Activated CD8-positive, alpha-beta memory T cell treated with anti-CD3 and anti-CD28 coated beads, Interleukin-2, amount 50 U/mL, for 24 hours (primary cell): ENCODE data around the gene PRIMPOL.
"Not testable (repeated sequence)": the region's sequence is repeated elsewhere in the genome, so short reads cannot be mapped to it uniquely, and the experiment has no call there.

Source experiments
- DNase-seq: peaks from one replicate; pipeline ENCODE4 v3.0.0-alpha.2; 2020; ENCODE audit errors: extremely low read depth

Gene PRIMPOL, protein sequence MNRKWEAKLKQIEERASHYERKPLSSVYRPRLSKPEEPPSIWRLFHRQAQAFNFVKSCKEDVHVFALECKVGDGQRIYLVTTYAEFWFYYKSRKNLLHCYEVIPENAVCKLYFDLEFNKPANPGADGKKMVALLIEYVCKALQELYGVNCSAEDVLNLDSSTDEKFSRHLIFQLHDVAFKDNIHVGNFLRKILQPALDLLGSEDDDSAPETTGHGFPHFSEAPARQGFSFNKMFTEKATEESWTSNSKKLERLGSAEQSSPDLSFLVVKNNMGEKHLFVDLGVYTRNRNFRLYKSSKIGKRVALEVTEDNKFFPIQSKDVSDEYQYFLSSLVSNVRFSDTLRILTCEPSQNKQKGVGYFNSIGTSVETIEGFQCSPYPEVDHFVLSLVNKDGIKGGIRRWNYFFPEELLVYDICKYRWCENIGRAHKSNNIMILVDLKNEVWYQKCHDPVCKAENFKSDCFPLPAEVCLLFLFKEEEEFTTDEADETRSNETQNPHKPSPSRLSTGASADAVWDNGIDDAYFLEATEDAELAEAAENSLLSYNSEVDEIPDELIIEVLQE

DNA sequence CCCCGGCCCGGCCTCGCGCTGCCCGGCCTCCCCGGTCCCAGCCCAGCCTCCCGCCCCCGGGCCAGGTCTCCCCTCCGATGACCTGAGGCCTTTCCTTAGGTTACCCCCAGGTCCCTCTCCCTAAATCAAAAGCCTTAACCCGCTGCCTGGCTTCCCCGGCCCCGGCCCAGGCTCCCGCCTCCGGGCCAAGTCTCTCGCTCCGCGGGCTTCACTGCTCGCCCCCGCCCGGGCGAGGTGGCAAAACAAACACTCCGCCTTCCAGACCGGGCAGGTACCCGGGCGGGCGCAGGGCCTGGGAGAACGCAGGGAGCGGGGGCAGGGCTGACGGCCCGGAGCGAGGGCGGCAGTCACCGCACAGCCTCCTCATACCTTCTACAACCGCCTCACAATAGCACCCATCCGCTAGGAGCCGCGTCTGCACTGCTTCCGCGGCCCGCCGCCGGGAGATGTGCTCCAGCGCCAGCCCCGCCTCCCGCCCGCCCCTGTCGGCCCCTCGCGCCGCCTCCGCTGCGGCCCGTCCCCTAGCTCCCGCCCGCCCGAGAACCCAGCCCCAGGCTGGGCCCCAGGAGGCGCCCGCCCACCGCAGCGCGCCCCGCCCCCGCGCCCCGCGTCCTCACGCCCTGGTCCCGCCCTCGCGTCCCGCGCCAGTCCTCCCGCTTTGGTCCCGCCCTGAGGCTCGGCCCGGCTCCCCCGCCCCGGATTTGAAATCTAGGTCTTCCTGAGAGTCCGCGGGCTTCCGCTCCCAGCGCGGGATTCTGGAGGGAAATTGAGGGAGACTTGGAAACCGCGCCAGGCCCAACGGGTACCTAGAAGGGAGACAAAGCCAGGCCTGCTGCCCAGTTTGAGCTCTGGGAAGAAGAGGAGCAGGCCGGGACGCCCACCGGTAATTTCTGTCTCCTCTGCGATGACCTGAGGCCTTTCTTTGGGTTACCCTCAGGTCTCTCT, at the start of gene PRIMPOL, which contains the start of gene CASP3:
Gene PRIMPOL, plus strand, starts transcription at position 713 of the 945 bp plus-strand sequence. CDS start 7,403 bp downstream, outside the sequence.
Gene CASP3, minus strand, starts transcription at position 422 of the 945 bp plus-strand sequence. CDS start 10,994 bp downstream, outside the sequence.
- DNase-seq: peak; percentile 83

DNA sequence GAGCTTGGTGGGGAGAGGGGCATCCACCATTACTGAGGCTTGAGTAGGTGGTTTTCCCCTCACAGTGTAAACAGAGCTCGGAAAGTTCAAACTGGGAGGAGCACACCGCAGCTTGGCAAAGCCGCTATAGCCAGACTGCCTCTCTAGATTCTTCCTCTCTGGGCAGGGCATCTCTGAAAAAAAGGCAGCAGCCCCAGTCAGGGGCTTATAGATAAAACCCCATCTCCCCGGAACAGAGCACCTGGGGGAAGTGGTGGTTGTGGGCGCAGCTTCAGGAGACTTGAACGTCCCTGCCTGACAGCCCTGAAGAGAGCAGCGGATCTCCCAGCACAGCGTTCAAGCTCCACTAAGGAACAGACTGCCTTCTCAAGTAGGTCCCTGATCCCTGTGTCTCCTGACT, 48.6 kb upstream of the PRIMPOL start:
- not testable (repeated sequence) for DNase-seq

DNA sequence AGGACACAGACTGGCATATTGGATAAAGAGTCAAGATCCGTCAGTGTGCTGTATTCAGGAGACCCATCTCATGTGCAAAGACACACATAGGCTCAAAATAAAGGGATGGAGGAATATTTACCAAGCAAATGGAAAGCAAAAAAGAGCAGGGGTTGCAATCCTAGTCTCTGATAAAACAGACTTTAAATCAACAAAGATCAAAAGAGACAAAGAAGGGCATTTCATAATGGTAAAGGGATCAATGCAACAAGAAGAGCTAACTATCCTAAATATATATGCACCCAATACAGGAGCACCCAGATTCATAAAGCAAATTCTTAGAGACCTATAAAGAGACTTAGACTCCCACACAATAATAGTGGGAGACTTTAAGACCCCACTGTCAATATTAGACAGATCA, 46.7 kb upstream of the PRIMPOL start:
- not testable (repeated sequence) for DNase-seq

DNA sequence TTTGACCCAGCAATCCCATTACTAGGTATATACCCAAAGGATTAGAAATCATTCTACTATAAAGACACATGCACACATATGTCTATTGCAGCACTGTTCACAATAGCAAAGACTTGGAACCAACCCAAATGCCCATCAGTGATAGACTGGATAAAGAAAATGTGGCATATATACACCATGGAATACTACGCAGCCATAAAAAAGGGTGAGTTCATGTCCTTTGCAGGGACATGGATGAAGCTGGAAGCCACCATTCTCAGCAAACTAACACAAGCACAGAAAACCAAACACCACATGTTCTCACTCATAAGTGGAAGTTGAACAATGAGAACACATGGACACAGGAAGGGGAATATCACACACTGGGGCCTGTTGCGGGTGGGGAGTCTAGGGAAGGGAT, 42.1 kb upstream of the PRIMPOL start:
- not testable (repeated sequence) for DNase-seq

DNA sequence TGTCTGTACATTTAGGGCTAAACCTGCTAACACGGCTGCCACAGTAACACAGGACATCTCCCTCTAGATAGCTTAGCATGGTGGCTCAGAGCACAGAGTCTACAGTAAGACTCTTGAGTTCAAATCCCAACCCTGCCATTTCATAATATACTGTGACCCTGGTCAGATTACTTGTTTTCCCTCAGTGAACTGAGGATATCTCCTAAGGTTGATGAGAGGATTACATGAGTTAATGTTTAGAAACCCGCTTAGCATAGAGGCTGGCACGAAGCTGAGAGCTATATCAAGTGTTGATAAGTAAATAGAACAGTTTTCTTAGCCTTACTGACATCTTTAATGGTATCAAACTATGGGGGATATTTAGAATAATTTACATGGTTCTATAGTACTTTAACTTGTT, 37.5 kb upstream of the PRIMPOL start:
- DNase-seq: no peak

DNA sequence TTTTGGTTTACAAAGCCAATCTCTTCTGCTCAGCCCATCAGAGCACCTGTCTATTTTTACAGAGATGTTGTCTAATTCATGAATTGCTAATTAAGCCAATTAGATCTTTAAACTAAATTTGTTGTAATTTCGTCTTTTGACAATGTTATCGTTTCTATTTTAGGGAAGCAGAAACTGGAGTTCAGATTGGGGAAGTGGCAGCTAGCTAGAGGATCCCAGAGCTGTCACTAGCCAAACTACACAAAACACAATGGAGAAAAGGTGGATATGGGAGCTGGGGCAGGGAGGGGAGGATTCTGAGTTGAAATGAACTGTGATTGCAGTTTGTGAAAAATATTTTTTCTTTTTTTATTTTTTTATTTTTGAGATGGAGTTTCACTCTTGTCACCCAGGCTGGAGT, 36.1 kb upstream of the PRIMPOL start:
- DNase-seq: no peak

DNA sequence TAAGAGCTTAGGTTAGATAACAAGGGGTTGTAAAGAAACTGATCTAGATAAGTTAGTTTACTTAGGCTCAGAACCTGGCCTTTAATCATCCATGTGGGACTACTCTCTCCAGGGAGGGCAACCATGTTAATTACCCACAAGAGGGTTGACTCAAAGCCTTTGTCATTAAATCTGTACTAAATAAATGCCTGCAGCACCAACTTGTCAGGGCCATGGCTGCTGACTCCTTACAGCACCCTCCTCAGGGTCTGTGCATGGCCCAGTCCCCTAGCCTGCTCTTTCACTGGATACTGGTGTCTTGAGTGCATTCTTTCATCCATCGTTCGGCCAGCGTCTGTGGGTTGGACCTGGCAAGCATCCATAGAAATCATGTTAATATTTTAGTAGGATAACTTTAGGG, 35.0 kb upstream of the PRIMPOL start:
- no peak for DNase-seq

DNA sequence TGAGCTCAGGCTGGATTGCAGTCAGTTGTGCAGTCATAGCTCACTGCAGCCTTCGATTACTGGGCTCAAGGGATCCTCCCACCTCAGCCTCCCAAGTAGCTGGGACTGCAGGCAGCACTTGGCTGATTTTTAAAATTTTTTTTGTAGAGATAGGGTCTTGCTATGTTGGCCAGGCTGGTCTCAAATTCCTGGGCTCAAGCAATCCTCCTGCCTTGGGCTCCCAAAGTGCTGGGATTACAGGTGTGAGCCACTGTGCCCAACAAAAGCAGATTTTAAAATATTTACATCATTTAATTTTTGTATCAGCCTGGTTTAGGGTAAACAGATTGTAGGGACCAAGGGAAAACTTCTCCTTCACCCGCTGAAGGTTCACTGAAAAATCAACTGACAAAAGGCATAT, 33.4 kb upstream of the PRIMPOL start:
- DNase-seq: not testable (repeated sequence)

DNA sequence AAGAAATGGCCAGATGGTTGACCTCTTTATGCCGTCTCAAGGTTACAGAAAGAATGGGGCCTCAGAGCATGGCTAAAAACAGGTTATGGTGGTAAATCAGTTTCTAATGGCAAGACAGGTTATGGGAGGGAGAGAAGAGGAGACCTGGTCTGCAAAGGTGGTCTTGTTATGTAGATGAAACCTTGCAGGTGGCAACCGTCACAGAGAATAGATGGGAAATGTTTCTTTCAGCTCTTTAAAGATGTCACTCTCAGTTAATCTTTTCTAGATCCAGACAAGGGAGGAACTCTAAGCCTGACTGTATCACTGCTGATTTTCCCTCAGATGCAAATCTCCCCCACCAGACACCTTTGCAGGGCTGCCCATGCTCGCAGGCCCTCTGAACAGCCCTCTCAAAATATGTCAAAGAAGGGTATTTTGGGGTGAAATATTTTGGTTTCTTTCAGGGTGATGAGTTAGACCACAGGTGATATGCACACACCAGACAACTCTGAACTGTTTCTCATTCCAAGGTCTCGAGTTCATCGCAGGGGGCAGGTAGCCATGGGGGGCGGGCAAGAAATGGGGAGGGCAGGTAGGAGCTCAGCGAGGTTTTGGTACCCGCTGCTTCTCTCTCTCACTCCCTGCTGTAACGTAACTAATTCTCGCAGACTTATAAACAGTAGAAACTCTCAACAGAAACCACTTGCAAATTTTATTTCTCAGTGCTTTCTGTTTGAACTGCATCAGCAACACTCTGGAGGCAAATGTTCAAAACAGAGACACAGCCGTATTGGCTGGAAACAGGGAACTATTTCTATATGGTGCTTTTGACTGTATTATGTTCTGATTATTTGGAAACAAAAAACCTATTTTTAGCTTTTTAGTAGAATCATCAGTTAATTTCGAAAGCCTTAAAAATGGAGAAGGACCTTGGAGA, 32.6 kb upstream of the PRIMPOL start:
- DNase-seq: no peak

DNA sequence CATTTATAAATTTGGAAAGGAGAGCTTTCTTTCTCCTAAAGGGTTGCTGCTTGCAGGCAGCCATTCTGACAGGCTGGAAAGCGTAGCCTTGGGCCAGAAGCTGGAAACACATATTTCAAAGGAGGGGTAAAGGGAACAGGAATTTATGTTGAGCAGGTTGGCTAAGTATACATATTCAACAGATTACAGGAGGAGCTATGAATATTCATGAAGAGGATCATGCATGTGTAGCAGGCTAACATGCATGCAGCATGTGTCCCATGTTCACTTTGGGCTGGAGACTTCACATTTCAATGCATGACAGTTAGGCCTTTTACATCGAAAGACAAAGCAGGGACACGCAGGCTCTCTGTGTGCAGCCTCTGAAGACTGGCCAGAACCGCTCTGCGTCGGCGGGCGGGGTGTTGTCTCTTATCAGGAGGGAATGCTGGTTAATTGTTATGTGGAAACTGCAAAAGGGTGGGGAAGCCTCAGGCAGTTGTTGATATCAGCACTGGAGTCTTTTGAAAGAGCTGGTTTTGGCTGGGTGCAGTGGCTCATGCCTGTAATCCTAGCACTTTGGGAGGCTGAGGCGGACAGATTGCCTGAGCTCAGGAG, 31.8 kb upstream of the PRIMPOL start:
- DNase-seq: no peak

DNA sequence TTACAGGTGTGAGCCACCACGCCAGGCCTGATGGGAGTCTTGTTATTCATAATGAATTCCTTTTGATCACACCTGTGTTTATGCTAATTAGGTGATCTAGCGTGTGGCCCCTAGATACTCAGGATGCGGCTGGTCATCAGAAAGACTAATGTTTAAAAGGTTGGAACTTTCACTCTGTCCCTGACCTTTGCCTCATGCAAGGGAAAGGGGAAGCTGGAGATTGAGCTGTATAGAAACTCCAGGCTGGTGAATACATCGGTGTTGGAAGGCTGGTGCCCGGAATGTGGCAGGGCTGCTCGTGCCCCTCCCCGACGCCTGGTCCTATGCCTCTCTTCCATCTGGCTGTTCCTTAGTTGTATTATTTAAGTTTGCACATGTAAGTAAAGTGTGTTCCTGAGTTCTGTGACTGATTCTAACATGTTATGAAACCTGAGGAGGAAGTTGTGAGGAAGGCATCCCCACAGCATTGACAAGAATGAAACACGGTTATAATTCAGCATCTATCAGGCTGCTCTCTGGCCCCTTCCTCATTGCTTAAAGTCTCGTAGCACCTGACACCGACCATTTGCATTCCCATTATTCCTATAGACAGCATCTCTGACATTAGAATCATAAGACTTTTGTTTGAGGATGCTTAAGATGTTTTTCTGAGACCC, 29.2 kb upstream of the PRIMPOL start:
- DNase-seq: no peak

DNA sequence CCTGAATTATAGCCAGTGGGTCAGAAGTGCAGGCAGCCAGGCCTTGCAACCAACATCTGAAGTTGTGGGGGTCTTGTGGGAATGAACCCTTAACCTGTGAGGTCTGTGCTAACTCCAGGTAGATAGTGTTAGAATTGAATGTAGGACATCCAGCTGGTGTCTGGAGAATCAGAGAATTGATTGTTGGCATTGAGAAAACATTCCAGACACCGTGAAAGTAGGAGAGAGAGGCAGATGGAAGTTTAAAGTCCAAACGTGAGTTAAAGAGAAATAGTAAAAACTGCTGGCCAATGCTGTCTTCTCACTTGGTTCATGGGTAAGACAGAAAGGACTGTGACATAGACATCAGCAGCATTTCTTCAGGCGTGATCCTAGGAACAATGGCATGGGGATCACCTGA, 28.0 kb upstream of the PRIMPOL start:
- no peak for DNase-seq

DNA sequence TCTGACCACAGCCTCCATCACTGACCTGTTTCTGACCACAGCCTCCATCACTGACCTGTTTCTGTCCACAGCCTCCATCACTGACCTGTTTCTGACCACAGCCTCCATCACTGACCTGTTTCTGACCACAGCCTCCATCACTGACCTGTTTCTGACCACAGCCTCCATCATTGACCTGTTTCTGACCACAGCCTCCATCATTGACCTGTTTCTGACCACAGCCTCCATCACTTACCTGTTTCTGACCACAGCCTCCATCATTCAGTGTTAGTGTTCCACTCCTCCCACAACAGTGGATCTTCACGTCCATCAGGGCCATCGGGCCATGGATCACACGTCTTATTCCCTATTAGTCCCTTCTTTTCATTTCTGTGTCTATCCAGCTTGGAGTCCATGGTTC, 25.0 kb upstream of the PRIMPOL start:
- not testable (repeated sequence) for DNase-seq

DNA sequence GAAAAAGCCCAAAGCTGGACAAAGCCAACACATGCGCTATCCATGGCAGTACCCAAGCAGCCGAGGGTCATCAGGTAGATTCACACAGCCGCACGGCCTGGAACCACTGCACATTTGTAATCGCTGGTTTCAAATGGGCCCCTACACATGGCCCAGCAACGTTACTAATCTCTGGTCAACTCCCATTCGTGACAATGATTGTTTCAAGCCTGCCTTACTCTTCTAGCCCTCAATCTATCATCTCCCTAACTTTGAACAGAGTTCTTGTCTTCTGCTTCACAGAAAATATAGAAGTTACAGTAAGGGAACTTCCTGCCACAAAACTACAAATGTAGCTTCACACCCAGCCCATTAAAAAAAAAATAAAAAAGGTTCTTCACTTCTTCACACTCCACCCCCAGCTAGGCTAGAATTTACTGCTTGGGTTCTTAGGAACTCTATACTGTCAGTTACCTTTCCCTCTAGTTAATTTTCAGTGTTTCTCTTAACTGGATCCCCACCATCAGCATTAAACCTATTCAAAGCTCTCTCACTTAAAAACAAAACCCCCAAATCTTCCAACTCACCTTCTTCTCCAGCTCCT, 24.5 kb upstream of the PRIMPOL start:
- DNase-seq: no peak

DNA sequence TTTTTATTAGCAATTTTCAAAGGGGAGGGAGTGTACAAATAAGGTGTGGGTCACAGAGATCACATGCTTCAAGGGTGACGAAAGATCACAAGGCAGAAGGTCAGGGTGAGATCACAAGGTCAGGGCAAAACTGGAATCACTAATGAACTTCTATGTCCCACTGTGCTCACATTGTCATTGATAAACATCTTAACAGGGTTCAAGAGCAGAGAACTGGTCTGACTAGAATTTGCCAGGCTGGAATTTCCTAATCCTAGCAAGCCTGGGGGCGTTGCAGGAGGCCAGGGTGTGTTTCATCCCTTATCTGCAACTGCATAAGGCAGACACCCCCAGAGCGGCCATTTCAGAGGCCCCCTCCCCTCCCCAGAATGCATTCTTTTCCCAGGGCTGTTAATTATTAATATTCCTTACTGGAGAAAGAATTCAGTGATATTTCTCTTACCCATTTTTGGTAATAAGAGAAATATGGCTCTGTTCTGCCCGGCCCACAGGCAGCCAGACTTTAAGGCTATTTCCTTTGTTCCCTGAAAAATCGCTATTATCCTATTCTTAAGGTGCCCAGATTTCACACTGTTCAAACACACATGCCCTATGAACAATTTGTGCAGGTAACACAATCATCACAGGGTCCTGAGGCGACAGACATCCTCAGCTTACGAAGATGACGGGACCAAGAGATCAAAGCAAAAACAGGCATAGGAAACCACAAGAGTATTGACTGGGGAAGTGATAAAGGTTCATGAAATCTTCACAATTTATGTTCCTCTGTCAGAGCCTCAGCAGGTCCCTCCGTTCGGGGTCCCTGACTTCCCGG, 23.5 kb upstream of the PRIMPOL start:
- not testable (repeated sequence) for DNase-seq

DNA sequence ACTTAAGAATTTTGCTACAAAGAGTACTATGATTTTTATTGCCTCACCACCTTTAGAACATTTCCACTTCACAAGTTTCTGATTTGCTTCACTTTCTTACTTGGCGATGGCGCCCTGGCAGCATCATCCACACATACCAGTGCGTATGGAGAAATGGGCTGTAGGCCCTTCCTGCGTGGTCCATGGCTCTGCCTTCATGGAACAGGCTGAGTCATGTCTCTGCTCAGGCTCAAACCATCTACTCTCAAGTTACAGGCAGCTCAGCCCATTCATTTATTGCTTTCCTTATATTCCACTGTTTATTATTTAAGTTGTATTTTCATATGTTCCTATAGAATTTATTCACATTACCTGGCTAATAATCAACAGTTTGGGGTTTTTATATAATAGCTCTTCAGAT, 21.4 kb upstream of the PRIMPOL start:
- no peak for DNase-seq

DNA sequence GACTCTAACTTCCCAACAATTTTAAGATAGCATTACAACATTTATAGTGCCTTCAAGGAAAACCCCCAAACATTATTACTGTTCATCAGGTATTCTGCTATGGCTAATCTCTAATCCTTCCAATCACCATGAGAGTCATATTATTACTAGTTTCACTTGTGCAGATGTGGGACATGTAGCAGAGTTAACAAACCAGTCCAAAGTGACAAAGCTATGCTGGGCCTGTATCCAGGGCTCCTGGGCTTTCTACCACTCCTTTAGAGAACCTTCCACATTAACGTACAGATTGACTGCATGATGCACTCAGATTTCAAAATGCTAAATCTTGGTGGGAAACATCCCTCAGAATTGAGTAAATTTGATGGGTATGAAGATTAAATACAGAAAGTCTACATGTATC, 16.7 kb upstream of the PRIMPOL start:
- DNase-seq: no peak

DNA sequence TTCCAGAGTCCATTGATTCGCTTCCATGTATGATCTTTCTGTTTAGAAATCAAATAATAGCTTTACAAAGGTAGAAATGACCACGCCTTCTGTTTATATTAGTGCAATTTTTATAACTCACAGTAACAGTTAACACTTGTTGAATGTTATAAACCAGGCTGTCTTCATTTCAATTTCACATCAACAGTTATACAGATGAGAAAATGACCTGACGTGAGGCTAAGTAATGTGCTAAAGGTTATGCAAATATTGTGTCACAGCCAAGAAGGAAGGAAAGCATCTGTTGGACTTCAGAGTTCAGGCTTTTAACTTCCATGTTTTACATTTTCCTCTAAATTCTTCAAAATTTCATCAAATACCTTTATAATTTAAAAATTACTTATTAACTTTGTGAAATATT, 14.2 kb upstream of the PRIMPOL start:
- no peak for DNase-seq

DNA sequence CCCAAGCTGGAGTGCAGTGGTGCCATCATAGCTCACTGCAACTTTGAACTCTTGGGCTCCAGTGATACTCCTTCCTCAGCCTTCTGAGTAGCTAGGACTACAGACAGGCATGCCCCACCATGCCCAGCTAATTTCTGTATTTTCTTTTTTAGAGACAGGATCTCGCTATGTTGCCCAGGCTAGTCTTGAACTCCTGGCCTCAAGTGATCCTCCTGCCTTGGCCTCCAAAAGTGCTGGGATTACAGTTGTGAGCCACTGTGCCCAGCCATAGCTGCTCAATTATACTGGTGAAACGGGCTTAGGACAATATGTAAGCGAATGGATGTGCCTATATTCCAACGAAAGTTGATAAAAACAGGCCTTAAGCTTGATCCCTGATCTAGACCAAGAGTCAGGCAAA, 13.4 kb upstream of the PRIMPOL start:
- DNase-seq: no peak
